Measurements from ENCODE around the gene TEX38.

TEX38 gene

DNA sequence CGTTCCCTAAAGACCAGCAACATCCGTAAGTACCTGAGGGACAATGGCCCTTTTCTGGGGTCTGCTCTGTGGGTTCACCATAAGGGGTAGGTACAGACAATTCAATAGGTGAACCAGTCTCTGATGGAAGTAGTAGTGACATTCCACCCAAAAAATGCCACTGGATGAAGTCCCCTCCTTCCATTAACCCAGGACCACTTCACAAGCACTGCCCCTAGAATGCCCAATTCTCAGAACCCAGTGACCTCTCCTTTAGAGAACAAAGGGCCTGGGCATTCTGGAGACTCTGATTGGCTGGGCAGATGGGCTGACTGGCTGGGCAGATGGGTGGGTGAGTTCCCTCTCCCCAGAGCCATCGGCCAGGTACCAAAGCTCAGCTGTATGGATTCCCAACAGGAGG, at the start of gene TEX38:
TEX38 (plus strand) TSS at position 301 of the 400 bp plus-strand sequence; CDS start at position 382, 81 bp downstream.
- DNase-seq (ENCODE audit: insufficient read length, low spot score) (no peak), FAIRE-seq (no peak)
- TF ChIP-seq, protein P1, sequence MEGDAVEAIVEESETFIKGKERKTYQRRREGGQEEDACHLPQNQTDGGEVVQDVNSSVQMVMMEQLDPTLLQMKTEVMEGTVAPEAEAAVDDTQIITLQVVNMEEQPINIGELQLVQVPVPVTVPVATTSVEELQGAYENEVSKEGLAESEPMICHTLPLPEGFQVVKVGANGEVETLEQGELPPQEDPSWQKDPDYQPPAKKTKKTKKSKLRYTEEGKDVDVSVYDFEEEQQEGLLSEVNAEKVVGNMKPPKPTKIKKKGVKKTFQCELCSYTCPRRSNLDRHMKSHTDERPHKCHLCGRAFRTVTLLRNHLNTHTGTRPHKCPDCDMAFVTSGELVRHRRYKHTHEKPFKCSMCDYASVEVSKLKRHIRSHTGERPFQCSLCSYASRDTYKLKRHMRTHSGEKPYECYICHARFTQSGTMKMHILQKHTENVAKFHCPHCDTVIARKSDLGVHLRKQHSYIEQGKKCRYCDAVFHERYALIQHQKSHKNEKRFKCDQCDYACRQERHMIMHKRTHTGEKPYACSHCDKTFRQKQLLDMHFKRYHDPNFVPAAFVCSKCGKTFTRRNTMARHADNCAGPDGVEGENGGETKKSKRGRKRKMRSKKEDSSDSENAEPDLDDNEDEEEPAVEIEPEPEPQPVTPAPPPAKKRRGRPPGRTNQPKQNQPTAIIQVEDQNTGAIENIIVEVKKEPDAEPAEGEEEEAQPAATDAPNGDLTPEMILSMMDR (IDR thresholded peaks at IDR 0.05; ENCODE audit: insufficient read depth, missing control alignments): no peak

DNA sequence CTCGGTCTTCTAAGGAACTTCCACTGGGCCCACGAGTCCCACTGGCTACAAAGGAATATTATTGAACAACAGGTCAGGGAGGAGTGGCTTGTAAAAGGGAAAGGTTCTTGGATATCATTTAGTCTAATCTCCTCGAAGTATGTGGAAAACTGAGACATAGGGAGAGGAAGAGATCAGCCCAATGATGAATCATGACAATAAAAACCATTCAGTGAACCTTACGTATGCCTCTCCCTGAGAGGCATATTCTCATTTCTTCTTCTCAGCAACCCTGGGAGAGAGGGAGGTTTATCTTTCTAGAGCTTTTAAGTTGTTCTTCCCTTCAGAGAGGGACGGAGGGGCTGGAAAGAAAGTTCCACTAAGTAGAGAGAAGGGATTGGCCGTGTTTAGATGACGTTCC, 49.7 kb upstream of the TEX38 start:
- DNase-seq (ENCODE audit: insufficient read length, low spot score): no peak
- TF ChIP-seq, protein P1 (IDR thresholded peaks at IDR 0.05; ENCODE audit: insufficient read depth, missing control alignments): no peak
- FAIRE-seq: no peak

DNA sequence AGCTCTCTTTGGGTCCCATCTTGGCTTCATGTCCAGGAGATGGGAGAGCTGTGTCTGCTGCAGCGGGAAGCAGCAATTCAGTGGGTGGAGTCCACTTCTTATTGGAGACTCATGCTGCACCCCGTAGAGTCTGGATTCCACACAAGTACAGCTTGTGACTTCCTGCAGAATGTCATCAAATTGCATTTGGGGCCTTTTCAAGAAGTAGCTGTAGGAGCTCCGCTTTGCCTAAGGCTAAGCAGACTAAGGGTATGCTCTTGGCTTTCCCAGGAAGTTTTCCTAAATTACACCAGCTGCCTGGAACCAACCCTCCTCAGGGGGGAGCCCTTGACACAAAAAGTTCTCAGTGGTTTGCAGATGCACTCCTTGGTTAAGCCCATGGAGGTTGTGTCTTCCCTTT, 49.3 kb upstream of the TEX38 start:
- FAIRE-seq: no peak
- no peak for DNase-seq (ENCODE audit: insufficient read length, low spot score)
- TF ChIP-seq, protein P1 (IDR thresholded peaks at IDR 0.05; ENCODE audit: insufficient read depth, missing control alignments): peak; percentile 56

DNA sequence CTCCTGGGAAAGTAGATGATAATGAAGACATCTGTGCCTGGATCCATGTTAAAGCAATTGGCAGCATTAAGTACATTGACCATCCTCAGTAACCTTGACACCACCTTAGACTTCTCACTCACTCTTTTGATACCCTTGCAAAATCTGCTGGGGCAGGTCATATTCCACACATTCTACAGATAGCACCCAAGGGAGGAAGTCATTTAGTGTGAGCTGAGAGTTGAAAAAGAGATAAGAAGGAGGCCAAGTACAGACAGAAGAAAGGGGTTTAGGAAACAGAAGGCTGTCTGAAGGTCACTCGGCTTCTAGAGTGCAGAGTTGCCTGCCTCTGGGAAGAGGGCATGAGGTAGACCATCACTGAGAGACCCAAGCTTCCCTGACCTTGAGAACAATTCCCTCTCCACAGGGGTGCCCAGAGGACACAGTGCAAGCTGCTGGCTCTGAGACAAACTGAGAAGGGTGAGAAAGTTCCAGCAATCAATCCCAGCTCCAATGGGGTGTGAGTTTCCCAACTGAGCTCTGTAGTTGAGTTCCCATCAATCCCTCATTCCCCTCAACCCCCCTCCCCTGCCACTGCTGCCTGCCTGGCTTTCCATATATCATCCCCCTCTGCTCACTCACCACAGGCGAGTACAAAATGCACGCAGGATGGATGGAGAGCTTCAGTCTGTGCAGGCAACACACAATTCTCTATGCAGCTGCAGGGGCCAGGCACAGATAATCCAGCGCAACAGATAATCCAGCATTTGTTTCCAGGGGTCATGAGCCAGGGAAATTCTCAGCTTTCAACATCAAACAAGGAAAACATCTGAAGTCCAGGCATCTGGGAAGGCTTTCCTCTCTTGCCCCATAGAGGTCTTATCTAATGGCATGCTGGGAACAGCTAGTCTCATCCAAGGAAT, 47.7 kb upstream of the TEX38 start:
- no peak for DNase-seq (ENCODE audit: insufficient read length, low spot score)
- no peak for FAIRE-seq
- TF ChIP-seq, protein P1 (IDR thresholded peaks at IDR 0.05; ENCODE audit: insufficient read depth, missing control alignments): no peak

DNA sequence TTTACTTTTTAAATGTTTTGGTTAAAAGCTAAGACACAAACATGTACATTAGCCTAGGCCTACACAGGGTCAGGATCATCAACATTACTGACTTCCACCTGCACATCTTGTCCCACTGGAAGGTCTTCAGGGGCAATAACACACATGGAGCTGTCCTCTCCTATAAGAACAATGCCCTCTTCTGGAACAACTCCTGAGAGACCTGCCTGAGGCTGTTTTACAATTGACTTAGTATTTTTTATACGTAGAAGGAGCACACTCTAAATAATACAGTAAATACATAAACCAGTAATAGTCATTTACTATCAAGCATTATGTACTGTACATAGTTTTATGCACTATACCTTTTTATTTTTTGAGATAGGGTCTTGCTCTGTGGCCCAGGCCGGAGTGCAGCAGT, 40.9 kb upstream of the TEX38 start:
- DNase-seq (ENCODE audit: insufficient read length, low spot score): no peak
- FAIRE-seq: no peak
- TF ChIP-seq, protein P1 (IDR thresholded peaks at IDR 0.05; ENCODE audit: insufficient read depth, missing control alignments): no peak

DNA sequence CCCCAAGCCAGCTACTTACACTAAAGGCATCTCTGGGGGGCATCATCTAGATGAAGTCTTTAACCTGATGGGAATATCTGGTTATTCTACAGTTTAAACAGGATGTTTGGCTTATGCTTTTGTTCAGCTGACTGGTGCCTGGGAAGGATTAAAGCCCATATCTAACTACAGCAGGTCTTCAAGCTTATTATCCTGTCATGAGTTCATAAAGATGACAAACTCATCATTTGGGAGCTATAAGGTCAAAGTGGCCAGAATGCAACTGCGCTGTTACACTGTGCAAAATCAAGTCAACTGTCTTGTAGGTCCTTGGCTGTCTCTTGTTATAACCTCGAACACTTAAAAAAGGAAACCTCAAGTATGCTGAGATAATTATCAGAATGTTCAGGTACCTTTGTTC, 36.4 kb upstream of the TEX38 start:
- FAIRE-seq: no peak
- TF ChIP-seq, protein P1 (IDR thresholded peaks at IDR 0.05; ENCODE audit: insufficient read depth, missing control alignments): no peak
- DNase-seq (ENCODE audit: insufficient read length, low spot score): no peak

DNA sequence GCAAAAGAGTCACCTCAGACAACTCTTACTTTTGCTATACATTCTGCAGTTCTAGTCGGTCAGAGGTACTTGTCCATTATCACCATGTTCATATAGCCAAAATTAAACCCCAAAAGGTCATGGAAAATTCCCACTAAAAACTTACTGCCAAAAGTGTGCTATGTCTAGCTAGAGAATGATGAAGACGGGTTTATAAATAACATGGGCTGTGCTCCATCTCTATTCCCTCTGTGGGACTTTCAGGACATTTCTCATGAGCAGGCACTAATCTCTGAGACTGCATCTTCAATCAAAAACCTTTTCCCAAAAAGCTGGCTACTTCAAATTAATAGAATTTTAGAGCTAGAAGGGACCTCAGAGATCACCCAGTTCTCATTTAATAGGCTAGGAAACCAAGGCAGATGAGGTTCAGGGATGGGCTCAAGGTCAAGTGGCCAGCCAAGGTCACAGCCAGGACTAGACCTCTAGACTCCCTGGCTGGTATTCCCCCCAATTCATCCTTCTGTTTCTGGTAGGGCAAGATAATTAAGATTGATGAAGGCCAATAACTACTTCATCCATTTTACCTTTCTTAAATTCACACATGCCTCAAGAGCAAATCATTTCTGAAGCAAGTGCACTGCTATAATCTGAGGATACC, 34.1 kb upstream of the TEX38 start:
- DNase-seq (ENCODE audit: insufficient read length, low spot score) (no peak), FAIRE-seq (no peak)
- TF ChIP-seq, protein P1 (IDR thresholded peaks at IDR 0.05; ENCODE audit: insufficient read depth, missing control alignments): no peak

Data from D721Med (cell line).